ENCODE measurements around the gene RPL39L.

DNA sequence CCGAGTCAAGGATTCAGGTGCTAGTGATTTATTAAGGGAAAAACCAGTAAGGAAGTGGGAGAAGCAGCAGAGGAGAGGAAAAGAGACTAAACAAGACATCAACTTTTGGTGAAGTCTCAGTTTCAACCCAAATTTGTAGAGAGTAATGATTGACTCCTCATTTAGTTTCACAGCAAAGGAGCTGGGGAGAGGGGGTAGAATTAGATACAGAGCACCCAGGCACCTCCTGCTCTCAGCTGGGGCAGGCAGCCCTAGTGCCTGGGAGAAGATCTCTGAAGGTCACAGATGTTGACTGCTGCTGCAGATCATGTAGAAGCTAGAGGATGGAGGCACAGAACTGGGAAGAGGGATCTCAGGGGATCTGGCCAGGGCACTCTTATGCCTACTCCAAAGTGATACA lies 29.1 kb downstream of the RPL39L start:
- TF ChIP-seq, protein P1, sequence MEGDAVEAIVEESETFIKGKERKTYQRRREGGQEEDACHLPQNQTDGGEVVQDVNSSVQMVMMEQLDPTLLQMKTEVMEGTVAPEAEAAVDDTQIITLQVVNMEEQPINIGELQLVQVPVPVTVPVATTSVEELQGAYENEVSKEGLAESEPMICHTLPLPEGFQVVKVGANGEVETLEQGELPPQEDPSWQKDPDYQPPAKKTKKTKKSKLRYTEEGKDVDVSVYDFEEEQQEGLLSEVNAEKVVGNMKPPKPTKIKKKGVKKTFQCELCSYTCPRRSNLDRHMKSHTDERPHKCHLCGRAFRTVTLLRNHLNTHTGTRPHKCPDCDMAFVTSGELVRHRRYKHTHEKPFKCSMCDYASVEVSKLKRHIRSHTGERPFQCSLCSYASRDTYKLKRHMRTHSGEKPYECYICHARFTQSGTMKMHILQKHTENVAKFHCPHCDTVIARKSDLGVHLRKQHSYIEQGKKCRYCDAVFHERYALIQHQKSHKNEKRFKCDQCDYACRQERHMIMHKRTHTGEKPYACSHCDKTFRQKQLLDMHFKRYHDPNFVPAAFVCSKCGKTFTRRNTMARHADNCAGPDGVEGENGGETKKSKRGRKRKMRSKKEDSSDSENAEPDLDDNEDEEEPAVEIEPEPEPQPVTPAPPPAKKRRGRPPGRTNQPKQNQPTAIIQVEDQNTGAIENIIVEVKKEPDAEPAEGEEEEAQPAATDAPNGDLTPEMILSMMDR (IDR thresholded peaks at IDR 0.05), result no peak
- TF ChIP-seq, protein P2, sequence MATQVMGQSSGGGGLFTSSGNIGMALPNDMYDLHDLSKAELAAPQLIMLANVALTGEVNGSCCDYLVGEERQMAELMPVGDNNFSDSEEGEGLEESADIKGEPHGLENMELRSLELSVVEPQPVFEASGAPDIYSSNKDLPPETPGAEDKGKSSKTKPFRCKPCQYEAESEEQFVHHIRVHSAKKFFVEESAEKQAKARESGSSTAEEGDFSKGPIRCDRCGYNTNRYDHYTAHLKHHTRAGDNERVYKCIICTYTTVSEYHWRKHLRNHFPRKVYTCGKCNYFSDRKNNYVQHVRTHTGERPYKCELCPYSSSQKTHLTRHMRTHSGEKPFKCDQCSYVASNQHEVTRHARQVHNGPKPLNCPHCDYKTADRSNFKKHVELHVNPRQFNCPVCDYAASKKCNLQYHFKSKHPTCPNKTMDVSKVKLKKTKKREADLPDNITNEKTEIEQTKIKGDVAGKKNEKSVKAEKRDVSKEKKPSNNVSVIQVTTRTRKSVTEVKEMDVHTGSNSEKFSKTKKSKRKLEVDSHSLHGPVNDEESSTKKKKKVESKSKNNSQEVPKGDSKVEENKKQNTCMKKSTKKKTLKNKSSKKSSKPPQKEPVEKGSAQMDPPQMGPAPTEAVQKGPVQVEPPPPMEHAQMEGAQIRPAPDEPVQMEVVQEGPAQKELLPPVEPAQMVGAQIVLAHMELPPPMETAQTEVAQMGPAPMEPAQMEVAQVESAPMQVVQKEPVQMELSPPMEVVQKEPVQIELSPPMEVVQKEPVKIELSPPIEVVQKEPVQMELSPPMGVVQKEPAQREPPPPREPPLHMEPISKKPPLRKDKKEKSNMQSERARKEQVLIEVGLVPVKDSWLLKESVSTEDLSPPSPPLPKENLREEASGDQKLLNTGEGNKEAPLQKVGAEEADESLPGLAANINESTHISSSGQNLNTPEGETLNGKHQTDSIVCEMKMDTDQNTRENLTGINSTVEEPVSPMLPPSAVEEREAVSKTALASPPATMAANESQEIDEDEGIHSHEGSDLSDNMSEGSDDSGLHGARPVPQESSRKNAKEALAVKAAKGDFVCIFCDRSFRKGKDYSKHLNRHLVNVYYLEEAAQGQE (IDR thresholded peaks at IDR 0.05; ENCODE audit: insufficient read depth in 1 of 2, low read depth in 2 of 2, low read length in 1 of 2), result no peak

All from Panc1 (cell line).